Astrocyte of the cerebellum (primary cell): ENCODE measurements around the gene MPI.

Source experiments
- DNase-seq: peaks from one replicate; pipeline ENCODE4 v3.0.0-alpha.2; 2011; ENCODE audit warnings: low read depth
- H3K4me3 ChIP-seq: 2 replicates; pipeline ENCODE4 v1.5.1; 2011; ENCODE audit warnings: mild to moderate bottlenecking, low read depth, low read length, moderate library complexity
- in situ Hi-C: cut with HindIII; loops from 2 replicates; pipeline ENCODE4 v1.10.0; 2017; ENCODE audit warnings: low sequenced_read_pairs
- TF ChIP-seq, protein P1 (sequence below): IDR thresholded peaks from 2 replicates; pipeline ENCODE4 v1.5.1; 2012; ENCODE audit warnings: low read length, low read depth, moderate library complexity, mild to moderate bottlenecking; ENCODE audit errors: missing control alignments

The MPI gene

GRCh38 chr15:74889883-74890664 lies at the start of gene MPI:
TSS of gene MPI (plus strand) at chr15:74890042. CDS start at chr15:74890074, 32 bp downstream.
- in situ Hi-C loops: no loop called here
- peak; percentile 33 for DNase-seq

DNA sequence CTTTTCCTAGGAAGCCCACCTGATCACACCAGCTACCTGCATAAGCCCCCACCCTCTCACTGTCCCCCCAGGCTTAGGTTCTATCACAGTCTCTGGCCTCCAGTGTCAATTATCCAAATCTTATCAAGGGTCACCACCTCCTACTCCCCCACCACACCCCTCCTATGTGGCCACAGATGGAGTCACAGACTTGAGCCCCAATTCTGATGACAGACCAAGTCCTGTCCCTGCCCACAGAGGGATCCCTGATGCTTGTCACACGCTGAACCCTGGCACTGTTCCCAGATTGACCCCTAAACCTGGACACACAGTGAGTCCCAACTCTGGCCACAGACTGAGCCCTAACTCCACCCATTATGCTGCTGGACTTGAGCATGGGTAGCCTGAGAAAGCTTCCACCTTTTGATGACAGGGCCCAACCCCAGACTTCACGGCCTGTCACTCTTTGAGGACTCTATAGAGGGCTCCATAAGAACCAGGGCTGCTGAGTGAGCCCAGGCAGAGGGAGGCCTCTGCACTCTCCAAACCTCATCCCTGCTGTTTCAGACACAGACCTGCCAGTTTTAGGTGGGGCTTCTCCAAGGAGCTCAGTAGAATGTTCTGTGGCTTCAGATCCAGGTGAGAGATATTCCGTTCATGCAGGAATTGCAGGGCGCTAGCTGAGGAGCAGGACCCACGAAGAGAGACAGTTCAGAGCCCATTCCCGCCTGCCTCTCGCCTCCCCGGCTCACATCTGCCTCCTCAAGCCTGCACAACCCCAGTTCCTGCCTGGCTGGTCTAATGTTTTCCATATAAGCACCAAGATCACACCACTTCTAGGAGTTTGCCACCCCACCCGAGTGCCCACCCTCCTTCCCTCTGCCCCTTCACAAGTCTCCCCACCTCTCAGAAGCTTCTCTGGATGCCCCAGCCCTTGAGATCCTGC lies 48.7 kb upstream of the MPI start:
- in situ Hi-C loops: no loop called here
- TF ChIP-seq, protein P1, sequence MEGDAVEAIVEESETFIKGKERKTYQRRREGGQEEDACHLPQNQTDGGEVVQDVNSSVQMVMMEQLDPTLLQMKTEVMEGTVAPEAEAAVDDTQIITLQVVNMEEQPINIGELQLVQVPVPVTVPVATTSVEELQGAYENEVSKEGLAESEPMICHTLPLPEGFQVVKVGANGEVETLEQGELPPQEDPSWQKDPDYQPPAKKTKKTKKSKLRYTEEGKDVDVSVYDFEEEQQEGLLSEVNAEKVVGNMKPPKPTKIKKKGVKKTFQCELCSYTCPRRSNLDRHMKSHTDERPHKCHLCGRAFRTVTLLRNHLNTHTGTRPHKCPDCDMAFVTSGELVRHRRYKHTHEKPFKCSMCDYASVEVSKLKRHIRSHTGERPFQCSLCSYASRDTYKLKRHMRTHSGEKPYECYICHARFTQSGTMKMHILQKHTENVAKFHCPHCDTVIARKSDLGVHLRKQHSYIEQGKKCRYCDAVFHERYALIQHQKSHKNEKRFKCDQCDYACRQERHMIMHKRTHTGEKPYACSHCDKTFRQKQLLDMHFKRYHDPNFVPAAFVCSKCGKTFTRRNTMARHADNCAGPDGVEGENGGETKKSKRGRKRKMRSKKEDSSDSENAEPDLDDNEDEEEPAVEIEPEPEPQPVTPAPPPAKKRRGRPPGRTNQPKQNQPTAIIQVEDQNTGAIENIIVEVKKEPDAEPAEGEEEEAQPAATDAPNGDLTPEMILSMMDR: no peak
- H3K4me3 ChIP-seq: no peak overlapping the region
- no peak for DNase-seq

More at GRCh38 chr15:74889883-74890664, at the start of gene MPI:
- H3K4me3 ChIP-seq: peak within 1 kb of the TSS; percentile 94
- TF ChIP-seq, protein P1: no peak

- H3K4me3 ChIP-seq: peak overlapping the region; percentile 87
- in situ Hi-C loops: no loop called here
- no peak for DNase-seq
- TF ChIP-seq, protein P1: no peak
These were observed 47.9 kb upstream of the MPI start for GRCh38 chr15:74841891-74842373.

DNA sequence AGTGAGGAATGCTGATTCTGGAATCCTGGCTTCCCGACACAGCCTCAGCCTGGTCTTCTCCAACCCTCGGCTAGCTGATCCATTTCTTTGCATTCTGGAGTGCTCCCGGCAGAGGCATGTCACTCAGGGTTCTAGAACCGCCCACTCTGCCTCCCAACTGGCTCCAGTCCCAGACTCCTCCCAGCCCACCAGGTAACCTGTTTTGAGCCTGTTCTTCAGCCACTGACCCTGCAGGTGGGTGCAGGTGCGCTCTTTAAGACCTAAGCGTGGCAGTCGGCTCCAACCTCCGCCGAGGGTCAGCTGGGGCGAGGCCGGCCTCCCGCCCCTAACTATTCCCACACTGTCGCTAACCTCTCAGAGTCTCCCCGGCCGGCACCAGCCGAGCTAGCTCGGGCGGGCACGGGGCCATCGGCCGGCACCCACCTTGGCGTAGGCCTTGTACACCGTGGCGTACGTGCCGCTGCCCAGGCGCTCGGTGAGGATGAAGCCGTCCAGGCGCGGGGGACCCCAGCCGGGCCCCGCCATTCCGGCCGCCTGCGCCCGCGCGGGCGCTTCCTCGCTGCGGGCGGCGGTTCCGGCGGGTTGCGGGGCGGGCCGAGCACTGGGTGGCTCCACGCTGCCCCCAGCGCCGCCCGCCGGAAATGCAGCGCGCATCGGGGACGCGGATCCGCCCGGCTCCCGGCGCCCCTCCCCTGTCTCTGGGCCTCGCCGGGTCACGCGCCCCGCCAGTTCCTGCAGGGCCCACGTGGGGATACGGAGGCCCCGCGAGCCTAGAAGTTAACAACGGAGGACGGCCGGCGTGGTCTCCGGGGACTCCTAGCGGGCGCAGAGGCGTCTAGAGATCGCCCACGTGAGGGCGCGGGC lies 47.0 kb upstream of the MPI start, which contains the start of gene ULK3:
TSS of gene ULK3 (minus strand) at position 576 of the 864 bp plus-strand sequence. CDS start at position 525, 51 bp downstream.
- peak; percentile 36 for DNase-seq
- TF ChIP-seq, protein P1: peak; percentile 40
- peak within 1 kb of the TSS; percentile 87 for H3K4me3 ChIP-seq
- in situ Hi-C loops: no loop called here

GRCh38 chr15:74843445-74843828 lies 46.4 kb upstream of the MPI start:
- in situ Hi-C loops: no loop called here
- no peak for DNase-seq
- TF ChIP-seq, protein P1: peak; percentile 1
- H3K4me3 ChIP-seq: peak overlapping the region; percentile 87
